HEK293 (cell line): ENCODE data around the gene TFDP3.

Source experiments
- SETDB1 ChIP-seq: IDR thresholded peaks from one replicate; pipeline ENCODE4 v1.6.1; 2017; ENCODE audit warnings: mild to moderate bottlenecking, low read length, moderate library complexity, mixed read lengths; ENCODE audit not compliant: insufficient read length
- ZBTB7A ChIP-seq: fragments of 450-650 bp; formaldehyde crosslinking; IDR thresholded peaks from 2 replicates; pipeline ENCODE4 v1.5.1; 2016; ENCODE audit warnings: low read depth, missing biosample characterization, missing genetic modification characterization
- ZEB2 ChIP-seq: fragments of 450-650 bp; formaldehyde crosslinking; IDR thresholded peaks from 2 replicates; pipeline ENCODE4 v1.5.1; 2016; ENCODE audit warnings: missing biosample characterization, missing genetic modification characterization
- ZFP69B ChIP-seq: fragments of 450-650 bp; formaldehyde crosslinking; IDR thresholded peaks from 2 replicates; pipeline ENCODE4 v1.5.1; 2016; ENCODE audit warnings: missing biosample characterization, missing genetic modification characterization
- ZNF157 ChIP-seq: fragments of 450-650 bp; formaldehyde crosslinking; IDR thresholded peaks from 2 replicates; pipeline ENCODE4 v1.5.1; 2016; ENCODE audit warnings: missing biosample characterization, missing genetic modification characterization
- ZNF175 ChIP-seq: fragments of 450-650 bp; formaldehyde crosslinking; IDR thresholded peaks from 2 replicates; pipeline ENCODE4 v1.5.1; 2016; ENCODE audit warnings: missing biosample characterization, missing genetic modification characterization
- ZNF239 ChIP-seq: fragments of 450-650 bp; formaldehyde crosslinking; IDR thresholded peaks from 2 replicates; pipeline ENCODE4 v1.5.1; 2016; ENCODE audit warnings: missing biosample characterization, missing genetic modification characterization
- ZNF24 ChIP-seq: fragments of 450-650 bp; formaldehyde crosslinking; IDR thresholded peaks from 2 replicates; pipeline ENCODE4 v1.5.1; 2016; ENCODE audit warnings: missing biosample characterization, missing genetic modification characterization
- ZNF776 ChIP-seq: fragments of 450-650 bp; formaldehyde crosslinking; IDR thresholded peaks from 2 replicates; pipeline ENCODE4 v1.5.0; 2017; ENCODE audit warnings: missing biosample characterization, missing genetic modification characterization, borderline replicate concordance
- TF ChIP-seq, protein P1 (sequence below): fragments of 450-650 bp; formaldehyde crosslinking; IDR thresholded peaks from 2 replicates; pipeline ENCODE4 v1.5.1; 2016; ENCODE audit warnings: missing biosample characterization, missing genetic modification characterization
- TF ChIP-seq, protein P2 (sequence below): fragments of 450-650 bp; formaldehyde crosslinking; IDR thresholded peaks from 2 replicates; pipeline ENCODE4 v1.5.1; 2016; ENCODE audit warnings: missing biosample characterization, missing genetic modification characterization
- TF ChIP-seq, protein P3 (sequence below): fragments of 450-650 bp; formaldehyde crosslinking; IDR thresholded peaks from 2 replicates; pipeline ENCODE4 v1.5.1; 2016; ENCODE audit warnings: missing biosample characterization, missing genetic modification characterization

DNA sequence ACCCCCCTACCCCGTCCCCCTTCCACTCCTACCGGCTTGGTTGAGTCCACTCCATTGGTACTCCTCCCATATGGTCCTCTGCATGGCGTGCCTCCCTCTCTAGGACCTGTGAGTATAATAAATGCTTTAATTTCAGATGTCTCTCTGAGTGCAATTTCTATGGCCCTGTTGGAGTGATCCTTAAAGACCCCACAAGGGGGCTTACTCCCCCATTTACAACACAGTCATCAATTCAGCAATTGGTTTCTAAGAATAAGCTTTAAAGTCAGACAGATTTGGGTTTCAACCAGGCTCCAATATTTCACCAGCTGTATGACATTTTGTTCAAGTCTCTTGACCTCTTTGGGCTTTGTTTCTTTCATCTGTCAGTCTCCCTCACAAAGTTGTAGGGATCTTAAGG, 38.7 kb downstream of the TFDP3 start:
- TF ChIP-seq, protein P1, sequence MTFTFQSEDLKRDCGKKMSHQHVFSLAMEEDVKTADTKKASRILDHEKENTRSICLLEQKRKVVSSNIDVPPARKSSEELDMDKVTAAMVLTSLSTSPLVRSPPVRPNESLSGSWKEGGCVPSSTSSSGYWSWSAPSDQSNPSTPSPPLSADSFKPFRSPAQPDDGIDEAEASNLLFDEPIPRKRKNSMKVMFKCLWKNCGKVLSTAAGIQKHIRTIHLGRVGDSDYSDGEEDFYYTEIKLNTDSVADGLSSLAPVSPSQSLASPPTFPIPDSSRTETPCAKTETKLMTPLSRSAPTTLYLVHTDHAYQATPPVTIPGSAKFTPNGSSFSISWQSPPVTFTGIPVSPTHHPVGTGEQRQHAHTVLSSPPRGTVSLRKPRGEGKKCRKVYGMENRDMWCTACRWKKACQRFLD (tag by site-specific recombination) = no peak
- TF ChIP-seq ZFP69B (tag by site-specific recombination) (no peak), SETDB1 (no peak), ZNF157 (tag by site-specific recombination) (no peak), ZNF24 (tag by site-specific recombination) (no peak), ZEB2 (tag by site-specific recombination) (no peak), ZBTB7A (tag by site-specific recombination) (no peak), ZNF239 (no peak), ZNF175 (no peak), ZNF776 (no peak)
- TF ChIP-seq, protein P2, sequence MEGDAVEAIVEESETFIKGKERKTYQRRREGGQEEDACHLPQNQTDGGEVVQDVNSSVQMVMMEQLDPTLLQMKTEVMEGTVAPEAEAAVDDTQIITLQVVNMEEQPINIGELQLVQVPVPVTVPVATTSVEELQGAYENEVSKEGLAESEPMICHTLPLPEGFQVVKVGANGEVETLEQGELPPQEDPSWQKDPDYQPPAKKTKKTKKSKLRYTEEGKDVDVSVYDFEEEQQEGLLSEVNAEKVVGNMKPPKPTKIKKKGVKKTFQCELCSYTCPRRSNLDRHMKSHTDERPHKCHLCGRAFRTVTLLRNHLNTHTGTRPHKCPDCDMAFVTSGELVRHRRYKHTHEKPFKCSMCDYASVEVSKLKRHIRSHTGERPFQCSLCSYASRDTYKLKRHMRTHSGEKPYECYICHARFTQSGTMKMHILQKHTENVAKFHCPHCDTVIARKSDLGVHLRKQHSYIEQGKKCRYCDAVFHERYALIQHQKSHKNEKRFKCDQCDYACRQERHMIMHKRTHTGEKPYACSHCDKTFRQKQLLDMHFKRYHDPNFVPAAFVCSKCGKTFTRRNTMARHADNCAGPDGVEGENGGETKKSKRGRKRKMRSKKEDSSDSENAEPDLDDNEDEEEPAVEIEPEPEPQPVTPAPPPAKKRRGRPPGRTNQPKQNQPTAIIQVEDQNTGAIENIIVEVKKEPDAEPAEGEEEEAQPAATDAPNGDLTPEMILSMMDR (tag by site-specific recombination) = no peak
- TF ChIP-seq, protein P3, sequence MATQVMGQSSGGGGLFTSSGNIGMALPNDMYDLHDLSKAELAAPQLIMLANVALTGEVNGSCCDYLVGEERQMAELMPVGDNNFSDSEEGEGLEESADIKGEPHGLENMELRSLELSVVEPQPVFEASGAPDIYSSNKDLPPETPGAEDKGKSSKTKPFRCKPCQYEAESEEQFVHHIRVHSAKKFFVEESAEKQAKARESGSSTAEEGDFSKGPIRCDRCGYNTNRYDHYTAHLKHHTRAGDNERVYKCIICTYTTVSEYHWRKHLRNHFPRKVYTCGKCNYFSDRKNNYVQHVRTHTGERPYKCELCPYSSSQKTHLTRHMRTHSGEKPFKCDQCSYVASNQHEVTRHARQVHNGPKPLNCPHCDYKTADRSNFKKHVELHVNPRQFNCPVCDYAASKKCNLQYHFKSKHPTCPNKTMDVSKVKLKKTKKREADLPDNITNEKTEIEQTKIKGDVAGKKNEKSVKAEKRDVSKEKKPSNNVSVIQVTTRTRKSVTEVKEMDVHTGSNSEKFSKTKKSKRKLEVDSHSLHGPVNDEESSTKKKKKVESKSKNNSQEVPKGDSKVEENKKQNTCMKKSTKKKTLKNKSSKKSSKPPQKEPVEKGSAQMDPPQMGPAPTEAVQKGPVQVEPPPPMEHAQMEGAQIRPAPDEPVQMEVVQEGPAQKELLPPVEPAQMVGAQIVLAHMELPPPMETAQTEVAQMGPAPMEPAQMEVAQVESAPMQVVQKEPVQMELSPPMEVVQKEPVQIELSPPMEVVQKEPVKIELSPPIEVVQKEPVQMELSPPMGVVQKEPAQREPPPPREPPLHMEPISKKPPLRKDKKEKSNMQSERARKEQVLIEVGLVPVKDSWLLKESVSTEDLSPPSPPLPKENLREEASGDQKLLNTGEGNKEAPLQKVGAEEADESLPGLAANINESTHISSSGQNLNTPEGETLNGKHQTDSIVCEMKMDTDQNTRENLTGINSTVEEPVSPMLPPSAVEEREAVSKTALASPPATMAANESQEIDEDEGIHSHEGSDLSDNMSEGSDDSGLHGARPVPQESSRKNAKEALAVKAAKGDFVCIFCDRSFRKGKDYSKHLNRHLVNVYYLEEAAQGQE = no peak
